Left lung (tissue), 10 donors: ENCODE data around the gene POPDC3. TPM values are rescaled to one million over a fixed set of nuclear protein-coding genes. Genes with fewer than 3 reads are reported as not detected.

ENCODE experiments used
- ATAC-seq: fragments of 200-7000 bp; cut with Tn5 transposase; one replicate; pipeline ENCODE4 v1.9.1; 2020; ENCODE audit warnings: moderate library complexity
- DNase-seq, 4 donors: peaks; one replicate each; pipeline ENCODE4 v3.0.0-alpha.2; 2013 to 2020
- H3K27ac ChIP-seq, 2 donors: fragments of 200-600 bp; sonication (generic) in 1 of 2; one replicate each; pipeline versions ENCODE4 v1.5.0 to v1.8.0; 2020 to 2021
- H3K27me3 ChIP-seq, 2 donors: fragments of 200-600 bp; sonication (generic) in 1 of 2; one replicate each; pipeline versions ENCODE4 v1.5.0 to v1.8.0; 2020 to 2021
- H3K36me3 ChIP-seq, 2 donors: fragments of 200-600 bp; sonication (generic) in 1 of 2; one replicate each; pipeline versions ENCODE4 v1.5.0 to v1.8.0; 2020 to 2021
- H3K4me1 ChIP-seq, 2 donors: fragments of 200-600 bp; one replicate each; pipeline ENCODE4 v1.8.0; 2021
- H3K4me3 ChIP-seq, 2 donors: fragments of 200-600 bp; sonication (generic) in 1 of 2; one replicate each; pipeline versions ENCODE4 v1.5.0 to v1.8.0; 2020 to 2021; ENCODE audit warnings: mild to moderate bottlenecking in 1 of 2
- H3K9me3 ChIP-seq, 2 donors: fragments of 200-600 bp; sonication (generic) in 1 of 2; one replicate each; pipeline versions ENCODE4 v1.5.0 to v1.8.0; 2020 to 2021
- CTCF ChIP-seq, 2 donors: fragments of 200-600 bp; sonication (generic) in 1 of 2; IDR thresholded peaks; one replicate each; pipeline versions ENCODE4 v1.5.0 to v1.8.0; 2021; ENCODE audit warnings: antibody characterized with exemption in 2 of 2
- intact Hi-C, 2 donors: fragments of 100-400 bp; cut with DNase I; formaldehyde crosslinking; loops; one replicate each; pipeline versions ENCODE4 v1.11.2 to v1.14.2; 2022
- polyA plus RNA-seq, 6 donors: library from polyadenylated mRNA; unstranded; fragments of 120-200 nt; gene quantifications; one replicate each; pipeline ENCODE4 v1.2.1, GENCODE V29; 2013; ENCODE audit not compliant: insufficient read length in 6 of 6
- total RNA-seq, 2 donors: library from RNA; stranded (reverse); fragmentation: NEBNext Ultra II Directional; extraction: Animal tissue kit (Norgen Biotek cat#: 25700); gene quantifications; one replicate each; pipeline ENCODE4 v1.2.1, GENCODE V29; 2021
- donor health status: DM: no; HTN: yes; CAD: no.
- donor health status: DM: no; HTN: no; CAD: no.

Gene POPDC3
- total and polyA plus RNA-seq, 8 donors = 0.41 to 1.1 (median 0.90) TPM

- ATAC-seq (no peak), DNase-seq (no peak)
- no peak for TF ChIP-seq CTCF (IDR thresholded peaks at IDR 0.05)
- Histone ChIP-seq H3K4me1 (no peaks in the 10 kb centered on the region), H3K27ac (no peak overlapping the region), H3K9me3 (no peaks in the 10 kb centered on the region), H3K27me3 (no peaks in the 10 kb centered on the region), H3K4me3 (no peak overlapping the region), H3K36me3 (no peaks in the 10 kb centered on the region)
- intact Hi-C loops = no loop called here
Observed at GRCh38 chr6:105167914-105168313, 11.9 kb downstream of the POPDC3 start.

- no peak for ATAC-seq
- H3K9me3 ChIP-seq = no peaks in the 10 kb centered on the region
Observed at GRCh38 chr6:105164418-105164817, 15.4 kb downstream of the POPDC3 start.

GRCh38 chr6:105163183-105163582, 16.6 kb downstream of the POPDC3 start:
- intact Hi-C loops = no loop called here
- TF ChIP-seq CTCF (IDR thresholded peaks at IDR 0.05) = no peak
- ATAC-seq (no peak), DNase-seq (no peak)
- H3K27ac ChIP-seq = no peak overlapping the region
- no peaks in the 10 kb centered on the region for H3K27me3 ChIP-seq
- H3K36me3 ChIP-seq = no peaks in the 10 kb centered on the region
- no peaks in the 10 kb centered on the region for H3K4me1 ChIP-seq
- no peaks in the 10 kb centered on the region for H3K9me3 ChIP-seq
- no peak overlapping the region for H3K4me3 ChIP-seq

More at GRCh38 chr6:105164418-105164817, 15.4 kb downstream of the POPDC3 start:
- no peaks in the 10 kb centered on the region for H3K36me3 ChIP-seq
- DNase-seq = no peak
- H3K27me3 ChIP-seq = no peaks in the 10 kb centered on the region
- no peaks in the 10 kb centered on the region for H3K4me1 ChIP-seq
- H3K27ac ChIP-seq = no peak overlapping the region
- intact Hi-C loops = no loop called here
- no peak for TF ChIP-seq CTCF (IDR thresholded peaks at IDR 0.05)
- no peak overlapping the region for H3K4me3 ChIP-seq

GRCh38 chr6:105162377-105162776, 17.4 kb downstream of the POPDC3 start:
- H3K36me3 ChIP-seq = no peaks in the 10 kb centered on the region
- H3K4me3 ChIP-seq = no peak overlapping the region
- no peak for TF ChIP-seq CTCF (IDR thresholded peaks at IDR 0.05)
- ATAC-seq (no peak), DNase-seq (no peak)
- no peaks in the 10 kb centered on the region for H3K4me1 ChIP-seq
- intact Hi-C loops = no loop called here
- H3K27me3 ChIP-seq = no peaks in the 10 kb centered on the region
- H3K27ac ChIP-seq = no peak overlapping the region
- H3K9me3 ChIP-seq = no peaks in the 10 kb centered on the region

GRCh38 chr6:105161421-105161820, 18.4 kb downstream of the POPDC3 start:
- Histone ChIP-seq H3K27ac (no peak overlapping the region), H3K27me3 (no peaks in the 10 kb centered on the region), H3K4me1 (no peaks in the 10 kb centered on the region), H3K4me3 (no peak overlapping the region), H3K9me3 (no peaks in the 10 kb centered on the region), H3K36me3 (no peaks in the 10 kb centered on the region)
- intact Hi-C loops = no loop called here
- ATAC-seq = no peak
- DNase-seq = no peak
- TF ChIP-seq CTCF (IDR thresholded peaks at IDR 0.05) = no peak
